Measurements from ENCODE around the gene RASGRF2.

DNA sequence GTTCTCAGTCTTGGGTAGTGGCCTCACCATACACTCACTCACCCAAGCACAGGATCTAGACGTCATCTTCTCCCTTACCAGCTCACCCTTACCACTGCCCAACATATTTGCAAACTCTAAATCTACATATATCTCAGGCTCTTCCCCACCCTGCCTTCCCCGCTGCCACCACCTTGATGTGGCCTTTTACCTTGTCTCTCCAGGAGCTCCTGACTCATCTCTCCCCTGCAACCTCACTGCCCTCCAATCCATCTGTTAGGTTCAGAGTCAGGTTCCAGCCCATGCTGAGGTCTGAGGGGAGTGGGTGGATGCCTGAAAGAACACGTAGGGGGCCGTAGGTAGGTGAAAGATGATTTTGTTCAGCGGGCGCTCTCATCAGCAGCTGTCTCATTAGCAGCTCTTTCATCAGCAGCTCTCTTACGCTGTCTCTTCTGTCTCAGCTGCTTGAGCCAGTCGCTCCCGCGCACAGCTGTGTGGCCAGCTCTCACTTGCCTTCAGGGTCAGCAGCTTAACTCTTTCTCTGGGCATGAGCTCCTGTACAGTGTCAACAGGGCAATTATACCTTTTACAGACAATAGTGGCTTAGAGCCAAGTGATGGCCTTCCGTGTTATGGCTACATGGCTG lies 249.8 kb downstream of the RASGRF2 start:
- TF ChIP-seq, protein P1, sequence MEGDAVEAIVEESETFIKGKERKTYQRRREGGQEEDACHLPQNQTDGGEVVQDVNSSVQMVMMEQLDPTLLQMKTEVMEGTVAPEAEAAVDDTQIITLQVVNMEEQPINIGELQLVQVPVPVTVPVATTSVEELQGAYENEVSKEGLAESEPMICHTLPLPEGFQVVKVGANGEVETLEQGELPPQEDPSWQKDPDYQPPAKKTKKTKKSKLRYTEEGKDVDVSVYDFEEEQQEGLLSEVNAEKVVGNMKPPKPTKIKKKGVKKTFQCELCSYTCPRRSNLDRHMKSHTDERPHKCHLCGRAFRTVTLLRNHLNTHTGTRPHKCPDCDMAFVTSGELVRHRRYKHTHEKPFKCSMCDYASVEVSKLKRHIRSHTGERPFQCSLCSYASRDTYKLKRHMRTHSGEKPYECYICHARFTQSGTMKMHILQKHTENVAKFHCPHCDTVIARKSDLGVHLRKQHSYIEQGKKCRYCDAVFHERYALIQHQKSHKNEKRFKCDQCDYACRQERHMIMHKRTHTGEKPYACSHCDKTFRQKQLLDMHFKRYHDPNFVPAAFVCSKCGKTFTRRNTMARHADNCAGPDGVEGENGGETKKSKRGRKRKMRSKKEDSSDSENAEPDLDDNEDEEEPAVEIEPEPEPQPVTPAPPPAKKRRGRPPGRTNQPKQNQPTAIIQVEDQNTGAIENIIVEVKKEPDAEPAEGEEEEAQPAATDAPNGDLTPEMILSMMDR (conservative IDR thresholded peaks at IDR 0.05; ENCODE audit: low read depth, low read length) = no peak
- no peak for TF ChIP-seq EZH2 (IDR thresholded peaks at IDR 0.05; ENCODE audit: borderline replicate concordance, low read depth, low read length, poor library complexity, severe bottlenecking)

Measured in A673 (cell line).